ENCODE results near the gene LRP11. TPM values are rescaled to one million over a fixed set of nuclear protein-coding genes. Genes with fewer than 3 reads are reported as not detected.

LRP11 gene
- total and polyA plus RNA-seq, 3 donors from 2014 or later, result 16.8 to 44.7 (median 28.8) TPM

- DNase-seq, result no peak
- 80 to 86% methylated on average over 4 of the region's 4 CpGs for WGBS, 2 donors
- Histone ChIP-seq H3K9me3 (no peaks in the 10 kb centered on the region), H3K27me3 (no peaks in the 10 kb centered on the region), H3K4me3 (no peak overlapping the region), H3K27ac (no peak overlapping the region), H3K36me3 (ENCODE audit: low read depth, missing control alignments) (no peaks in the 10 kb centered on the region), H3K4me1 (no peaks in the 10 kb centered on the region)
- TF ChIP-seq POLR2A (IDR thresholded peaks at IDR 0.05), result no peak
- TF ChIP-seq, protein P1, sequence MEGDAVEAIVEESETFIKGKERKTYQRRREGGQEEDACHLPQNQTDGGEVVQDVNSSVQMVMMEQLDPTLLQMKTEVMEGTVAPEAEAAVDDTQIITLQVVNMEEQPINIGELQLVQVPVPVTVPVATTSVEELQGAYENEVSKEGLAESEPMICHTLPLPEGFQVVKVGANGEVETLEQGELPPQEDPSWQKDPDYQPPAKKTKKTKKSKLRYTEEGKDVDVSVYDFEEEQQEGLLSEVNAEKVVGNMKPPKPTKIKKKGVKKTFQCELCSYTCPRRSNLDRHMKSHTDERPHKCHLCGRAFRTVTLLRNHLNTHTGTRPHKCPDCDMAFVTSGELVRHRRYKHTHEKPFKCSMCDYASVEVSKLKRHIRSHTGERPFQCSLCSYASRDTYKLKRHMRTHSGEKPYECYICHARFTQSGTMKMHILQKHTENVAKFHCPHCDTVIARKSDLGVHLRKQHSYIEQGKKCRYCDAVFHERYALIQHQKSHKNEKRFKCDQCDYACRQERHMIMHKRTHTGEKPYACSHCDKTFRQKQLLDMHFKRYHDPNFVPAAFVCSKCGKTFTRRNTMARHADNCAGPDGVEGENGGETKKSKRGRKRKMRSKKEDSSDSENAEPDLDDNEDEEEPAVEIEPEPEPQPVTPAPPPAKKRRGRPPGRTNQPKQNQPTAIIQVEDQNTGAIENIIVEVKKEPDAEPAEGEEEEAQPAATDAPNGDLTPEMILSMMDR (IDR thresholded peaks at IDR 0.05), result no peak
- intact Hi-C loops (cut with DNase I; ENCODE audit: low total_unique reads), result no loop called here
Observed at GRCh38 chr6:149806127-149806526, 58.0 kb downstream of the LRP11 start.

DNA sequence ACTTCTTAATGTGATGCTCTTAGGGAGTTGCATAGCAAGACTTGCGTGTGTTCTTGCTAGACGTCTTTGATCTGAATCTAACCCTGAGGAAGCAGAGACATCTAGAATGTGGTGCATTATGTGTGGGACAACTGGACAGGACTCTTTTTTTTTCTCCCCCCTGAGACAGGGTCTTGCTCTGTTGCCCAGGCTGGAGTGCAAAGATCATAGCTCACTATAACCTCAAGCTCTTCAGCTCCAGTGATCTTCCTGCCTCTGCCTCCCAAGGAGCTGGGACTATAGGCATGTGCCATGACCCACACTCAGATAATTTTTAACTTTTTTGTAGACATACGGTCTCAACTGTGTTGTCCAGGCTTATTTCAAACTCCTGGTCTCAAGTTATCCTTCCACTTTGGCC, 80.6 kb downstream of the LRP11 start:
- Histone ChIP-seq H3K9me3 (no peaks in the 10 kb centered on the region), H3K4me1 (peaks cover 16% of the 10 kb centered on the region), H3K36me3 (ENCODE audit: low read depth, missing control alignments) (peaks cover 7% of the 10 kb centered on the region), H3K4me3 (no peak overlapping the region), H3K27ac (no peak overlapping the region), H3K27me3 (no peaks in the 10 kb centered on the region)
- WGBS, 2 donors, result 86% methylated on average over 3 of the region's 3 CpGs
- TF ChIP-seq POLR2A (IDR thresholded peaks at IDR 0.05), result no peak
- TF ChIP-seq, protein P1 (IDR thresholded peaks at IDR 0.05), result no peak
- intact Hi-C loops (cut with DNase I; ENCODE audit: low total_unique reads), result no loop called here
- no peak for DNase-seq

GRCh38 chr6:149782337-149782736, 81.8 kb downstream of the LRP11 start:
- Histone ChIP-seq H3K4me1 (peaks cover 21% of the 10 kb centered on the region), H3K27me3 (no peaks in the 10 kb centered on the region), H3K27ac (no peak overlapping the region), H3K4me3 (no peak overlapping the region), H3K36me3 (ENCODE audit: low read depth, missing control alignments) (peaks cover 7% of the 10 kb centered on the region), H3K9me3 (no peaks in the 10 kb centered on the region)
- WGBS, 2 donors, result 87 to 90% methylated on average over 2 of the region's 2 CpGs
- intact Hi-C loops (cut with DNase I; ENCODE audit: low total_unique reads), result no loop called here
- DNase-seq, result no peak
- TF ChIP-seq, protein P1 (IDR thresholded peaks at IDR 0.05), result no peak
- TF ChIP-seq POLR2A (IDR thresholded peaks at IDR 0.05), result no peak

DNA sequence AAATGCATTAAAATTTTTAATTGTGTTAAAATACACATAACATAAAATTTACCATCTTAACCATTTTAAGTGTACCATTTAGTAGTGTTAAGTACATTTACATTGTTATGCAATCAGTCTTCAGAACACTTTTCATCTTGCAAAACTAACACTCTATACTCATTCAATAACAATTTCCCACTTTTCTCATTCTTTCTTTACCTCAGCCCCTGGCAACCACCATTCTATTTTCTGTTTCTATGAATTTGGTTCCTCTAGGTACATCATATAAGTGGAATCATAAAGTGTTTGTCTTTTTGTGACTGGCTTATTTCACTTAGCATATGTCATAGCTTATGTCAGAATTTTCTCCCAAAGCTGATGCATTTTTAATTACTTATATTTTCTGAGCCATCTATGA, 82.4 kb downstream of the LRP11 start:
- no peak for DNase-seq
- intact Hi-C loops (cut with DNase I; ENCODE audit: low total_unique reads), result no loop called here
- H3K4me1 ChIP-seq, result peaks cover 21% of the 10 kb centered on the region
- H3K4me3 ChIP-seq, result no peak overlapping the region
- no peaks in the 10 kb centered on the region for H3K27me3 ChIP-seq
- no peak for TF ChIP-seq POLR2A (IDR thresholded peaks at IDR 0.05)
- TF ChIP-seq, protein P1 (IDR thresholded peaks at IDR 0.05), result no peak
- no peaks in the 10 kb centered on the region for H3K9me3 ChIP-seq
- H3K36me3 ChIP-seq (ENCODE audit: low read depth, missing control alignments), result peaks cover 7% of the 10 kb centered on the region
- no peak overlapping the region for H3K27ac ChIP-seq

GRCh38 chr6:149779644-149779963, 84.6 kb downstream of the LRP11 start:
- Histone ChIP-seq H3K9me3 (no peaks in the 10 kb centered on the region), H3K27me3 (no peaks in the 10 kb centered on the region), H3K4me1 (peaks cover 21% of the 10 kb centered on the region), H3K4me3 (no peak overlapping the region), H3K36me3 (ENCODE audit: low read depth, missing control alignments) (peaks cover 7% of the 10 kb centered on the region), H3K27ac (peak overlapping the region; percentile 63 to 79)
- intact Hi-C loops (cut with DNase I; ENCODE audit: low total_unique reads), result no loop called here
- TF ChIP-seq, protein P1 (IDR thresholded peaks at IDR 0.05), result no peak
- no peak for TF ChIP-seq POLR2A (IDR thresholded peaks at IDR 0.05)
- 36 to 38% methylated on average over 2 of the region's 2 CpGs for WGBS, 2 donors
- DNase-seq, result peak; percentile 49
